Measurements from ENCODE around the gene CD44. TPM values are rescaled to one million over a fixed set of nuclear protein-coding genes. Genes with fewer than 3 reads are reported as not detected.
A peak's percentile ranks its signal among the peaks of the same experiment; 100 is the strongest.

CD44 gene
- total RNA-seq, 4 donors from 2014 or later = 135 to 636 (median 397) TPM

GRCh38 chr11:35178067-35178805 lies 39.3 kb downstream of the CD44 start:
- Histone ChIP-seq H3K27me3 (no peaks in the 10 kb centered on the region), H3K9me3 (no peaks in the 10 kb centered on the region), H3K27ac (peak overlapping the region; percentile 69 to 81), H3K36me3 (no peaks in the 10 kb centered on the region), H3K4me1 (peaks cover 14 to 22% of the 10 kb centered on the region in 2 donors), H3K4me3 (no peak overlapping the region)
- TF ChIP-seq POLR2A (IDR thresholded peaks at IDR 0.05) (no peak), CTCF (IDR thresholded peaks at IDR 0.05) (no peak)
- intact Hi-C loops (cut with DNase I; ENCODE audit: low total_unique reads) = no loop called here
- no peak for DNase-seq

GRCh38 chr11:35178873-35179272 lies 39.9 kb downstream of the CD44 start:
- no peak for DNase-seq
- no peak overlapping the region for H3K4me3 ChIP-seq
- no peaks in the 10 kb centered on the region for H3K9me3 ChIP-seq
- H3K36me3 ChIP-seq = no peaks in the 10 kb centered on the region
- TF ChIP-seq POLR2A (IDR thresholded peaks at IDR 0.05) (no peak), CTCF (IDR thresholded peaks at IDR 0.05) (no peak)
- H3K27ac ChIP-seq = peak overlapping the region; percentile 69 to 81
- no peaks in the 10 kb centered on the region for H3K27me3 ChIP-seq
- intact Hi-C loops (cut with DNase I; ENCODE audit: low total_unique reads) = no loop called here
- H3K4me1 ChIP-seq = peaks cover 14 to 25% of the 10 kb centered on the region in 2 donors

GRCh38 chr11:35179466-35180135 lies 40.6 kb downstream of the CD44 start:
- intact Hi-C loops (cut with DNase I; ENCODE audit: low total_unique reads) = no loop called here
- Histone ChIP-seq H3K9me3 (no peaks in the 10 kb centered on the region), H3K27ac (peak overlapping the region; percentile 69 to 81), H3K4me3 (no peak overlapping the region), H3K4me1 (peaks cover 14 to 25% of the 10 kb centered on the region in 2 donors), H3K27me3 (no peaks in the 10 kb centered on the region), H3K36me3 (no peaks in the 10 kb centered on the region)
- TF ChIP-seq CTCF (IDR thresholded peaks at IDR 0.05) = no peak
- no peak for TF ChIP-seq POLR2A (IDR thresholded peaks at IDR 0.05)
- no peak for DNase-seq

- peak overlapping the region; percentile 69 to 81 for H3K27ac ChIP-seq
- intact Hi-C loops (cut with DNase I; ENCODE audit: low total_unique reads) = no loop called here
- no peak overlapping the region for H3K4me3 ChIP-seq
- no peaks in the 10 kb centered on the region for H3K27me3 ChIP-seq
- TF ChIP-seq POLR2A (IDR thresholded peaks at IDR 0.05) (no peak), CTCF (IDR thresholded peaks at IDR 0.05) (no peak)
- no peak for DNase-seq
- peaks cover 14 to 20% of the 10 kb centered on the region in 2 donors for H3K4me1 ChIP-seq
- H3K9me3 ChIP-seq = no peaks in the 10 kb centered on the region
- no peaks in the 10 kb centered on the region for H3K36me3 ChIP-seq
Observed at GRCh38 chr11:35180317-35181233, 41.6 kb downstream of the CD44 start.

Measured in uterus (tissue), 4 donors.